ENCODE measurements around the gene MIS12. TPM values are rescaled to one million over a fixed set of nuclear protein-coding genes. Genes with fewer than 3 reads are reported as not detected.

MIS12 gene
- total and polyA plus RNA-seq, 2 of the 8 experiments (the other 6 are each of a cell fraction or from before 2014, with no cell fraction given), result 9.5 to 25.6 TPM

DNA sequence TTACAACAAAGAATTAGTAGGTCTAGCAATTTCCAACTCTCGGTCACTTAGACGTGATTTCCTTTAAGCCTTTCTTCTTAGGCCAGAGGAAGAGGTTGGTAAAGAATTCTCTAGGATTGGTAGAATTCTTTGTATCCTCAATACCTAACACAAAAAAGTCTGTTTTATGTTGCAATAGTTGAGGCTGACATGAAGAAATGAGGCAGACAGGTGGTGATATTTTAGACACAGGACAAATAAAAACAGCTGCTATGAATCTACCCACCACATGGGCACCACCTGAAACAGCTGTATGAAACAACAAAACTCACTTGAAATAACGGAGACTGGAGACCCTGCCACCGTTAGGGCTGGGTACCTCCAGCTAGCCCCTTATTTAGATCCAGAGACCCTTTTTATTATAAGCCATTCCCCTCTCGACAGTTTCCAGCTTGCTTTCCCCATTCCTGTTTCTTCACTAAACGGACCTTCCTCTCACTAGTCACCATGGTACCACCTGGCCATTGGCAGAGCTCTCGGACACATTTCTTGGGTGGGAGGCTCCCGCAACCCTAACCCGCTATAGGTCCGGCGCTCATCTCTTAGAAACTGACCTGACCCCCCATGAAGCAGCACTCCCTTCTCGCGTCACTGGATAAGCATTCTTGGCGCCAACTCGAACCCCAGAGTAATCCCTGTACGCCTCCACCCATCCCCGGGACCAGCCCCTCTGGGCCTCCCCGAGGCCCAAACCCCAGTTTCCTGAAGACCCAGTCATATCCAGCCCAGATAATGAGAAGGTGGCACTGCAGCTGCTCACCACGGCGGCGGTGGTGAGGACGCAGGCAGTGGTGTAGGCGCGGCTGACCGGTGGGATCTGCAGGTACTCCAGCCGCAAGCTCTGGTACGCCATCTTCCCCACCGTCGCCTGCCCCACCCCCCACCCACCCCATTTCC, 828 bp upstream of the MIS12 start, which contains the start of gene DERL2 (continued):
- no peak for TF ChIP-seq SP2 (IDR thresholded peaks at IDR 0.05; ENCODE audit: low read length)
- TF ChIP-seq SIN3A (conservative IDR thresholded peaks at IDR 0.05 in 1 of 2, IDR thresholded peaks at IDR 0.05 in 1 of 2; ENCODE audit: low read depth in 1 of 2, low read length in 2 of 2), result peak in 1 of 2 experiments; percentile 87; a peak in 2 of 4 replicates
- TF ChIP-seq POLR2AphosphoS5 (IDR thresholded peaks at IDR 0.05; ENCODE audit: low read depth, low read length), result peak; percentile 51
- no peak for TF ChIP-seq BACH1 (IDR thresholded peaks at IDR 0.05; ENCODE audit: low read length)
- no peak for TF ChIP-seq KDM1A (IDR thresholded peaks at IDR 0.05; ENCODE audit: borderline replicate concordance, low read length)
- no peak for TF ChIP-seq ZNF274 (IDR thresholded peaks at IDR 0.05; ENCODE audit: borderline replicate concordance, extremely low read depth, low read length)
- TF ChIP-seq CREB1 (IDR thresholded peaks at IDR 0.05), result peak; percentile 53; the same call in 1 of the 2 replicates
- TF ChIP-seq POLR2A (IDR thresholded peaks at IDR 0.05; ENCODE audit: control extremely low read depth in 1 of 2, low read depth in 2 of 2, low read length in 2 of 2), result peak; percentile 67 to 76; a peak in 2 of 3 replicates
- TF ChIP-seq TAF1 (IDR thresholded peaks at IDR 0.05; ENCODE audit: low read depth, low read length), result peak; percentile 88; the same call in 1 of the 2 replicates
- TF ChIP-seq HDAC6 (IDR thresholded peaks at IDR 0.05; ENCODE audit: low read depth, low read length), result no peak
